HG03108 (cell line): ENCODE results near the gene KCNIP3.
"Not testable (repeated sequence)": the region's sequence is repeated elsewhere in the genome, so short reads cannot be mapped to it uniquely, and the experiment has no call there.

Source experiments
- ATAC-seq: cut with Tn5 transposase; IDR thresholded peaks from one replicate; pipeline ENCODE4 v1.9.1; 2021; ENCODE audit warnings: moderate library complexity; ENCODE audit not compliant: unreplicated experiment

Gene KCNIP3

DNA sequence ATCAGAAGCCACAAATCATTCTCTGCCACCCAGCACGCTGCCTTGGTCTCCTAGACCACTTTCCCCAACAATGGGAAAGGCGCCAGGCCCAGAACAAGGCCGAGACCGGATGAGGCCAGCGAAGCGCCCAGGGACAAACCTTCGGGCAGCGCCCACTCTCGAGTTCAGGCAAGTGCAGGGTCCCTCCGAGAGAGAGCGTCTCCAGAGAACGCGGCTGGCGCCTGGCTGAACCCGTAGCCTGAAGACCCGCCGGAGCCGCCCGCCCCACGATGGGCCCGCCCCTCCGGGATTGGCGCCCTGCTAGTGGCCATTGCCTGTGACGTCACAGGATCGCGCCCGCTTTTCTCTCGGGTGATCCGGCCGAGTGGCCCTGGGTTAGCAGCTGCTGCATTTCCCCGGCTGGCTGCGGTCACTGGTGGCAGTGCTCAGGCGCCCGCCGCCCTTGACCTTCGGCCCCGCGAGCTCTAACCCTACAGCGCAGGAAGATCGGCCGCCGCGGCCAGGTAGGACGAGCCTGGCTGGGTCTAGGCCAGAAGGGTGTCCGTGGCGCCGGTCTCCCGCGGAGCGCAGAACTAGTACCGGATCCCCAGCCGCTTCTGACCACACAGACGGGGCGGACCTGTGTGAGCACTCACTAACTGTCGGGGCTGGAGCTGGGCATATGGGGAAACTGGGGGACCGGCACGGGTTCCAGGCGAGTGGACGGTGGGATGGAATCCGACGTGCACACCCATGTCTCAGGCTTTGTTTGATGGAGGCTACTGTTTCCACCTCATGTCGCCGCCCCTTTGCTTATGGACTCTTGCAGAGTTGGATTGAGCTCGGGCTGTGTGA is 105.4 kb downstream of the KCNIP3 start, which contains the start of gene FAHD2A:
Gene FAHD2A, plus strand, starts transcription at position 339 of the 834 bp plus-strand sequence. CDS start 2,851 bp downstream, outside the sequence.
- peak; percentile 89 for ATAC-seq

DNA sequence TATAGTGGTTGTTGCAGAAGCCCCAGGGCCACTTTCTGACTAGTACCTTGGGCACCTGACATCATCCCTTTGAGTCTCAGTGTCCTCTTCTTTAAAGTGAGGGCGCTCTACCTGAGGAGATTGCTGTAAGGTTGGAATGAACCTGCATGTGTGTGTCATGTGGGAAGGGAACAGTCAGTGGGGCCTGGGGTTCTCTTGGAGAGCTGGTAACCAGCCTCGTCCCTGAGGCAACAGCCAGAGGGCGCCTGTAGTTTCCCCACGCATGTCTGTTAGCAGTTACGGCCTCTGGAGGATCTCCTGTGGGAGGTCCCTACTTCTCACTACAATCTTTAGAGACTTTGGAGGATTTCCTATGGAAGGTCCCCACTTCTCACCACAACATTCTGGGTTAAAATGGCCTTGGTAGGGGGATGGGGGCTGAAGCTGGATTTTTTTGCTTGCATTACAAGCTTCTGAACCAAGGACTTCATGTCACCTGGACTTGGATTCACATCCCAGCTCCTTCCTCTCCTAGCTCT is 106.1 kb downstream of the KCNIP3 start:
- not testable (repeated sequence) for ATAC-seq

DNA sequence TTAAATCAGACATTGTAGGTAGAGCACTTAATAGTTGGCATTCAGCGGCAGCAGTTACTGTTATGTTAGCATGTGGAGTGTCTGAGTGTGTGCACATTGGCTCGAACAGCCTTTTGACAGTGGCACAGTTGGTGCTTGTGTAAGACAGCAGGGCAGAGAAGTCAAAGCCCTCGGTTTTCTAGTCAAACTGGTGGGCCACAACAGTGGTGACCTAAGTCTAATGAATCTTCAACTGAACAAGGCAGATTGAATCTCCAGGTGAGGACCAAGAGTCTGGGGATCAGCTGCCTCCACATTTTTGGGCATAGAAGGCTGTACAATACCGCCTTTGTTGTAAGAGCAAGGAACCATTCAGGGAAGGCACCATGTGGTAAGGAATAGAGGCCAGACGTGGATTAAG is 106.7 kb downstream of the KCNIP3 start:
- not testable (repeated sequence) for ATAC-seq

DNA sequence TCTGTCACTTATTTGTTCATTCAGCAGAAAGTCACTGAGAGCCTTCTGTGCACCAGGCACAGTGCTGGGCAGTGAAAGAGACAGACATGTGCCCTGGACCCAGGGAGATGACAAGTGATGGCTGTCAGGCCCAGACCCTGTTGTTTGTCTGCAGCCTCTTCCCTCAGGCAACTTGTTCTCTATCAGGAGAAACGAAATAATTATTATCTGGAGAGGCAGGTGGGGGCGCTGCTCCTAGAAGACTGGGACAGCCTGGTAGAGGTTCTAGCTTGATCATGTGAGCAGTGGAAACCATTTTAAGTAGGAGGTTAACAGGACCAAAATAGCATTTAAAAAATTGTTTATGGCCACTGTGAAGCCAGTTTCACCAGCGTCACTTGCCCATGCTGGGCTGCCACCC is 107.5 kb downstream of the KCNIP3 start:
- not testable (repeated sequence) for ATAC-seq

- ATAC-seq, result not testable (repeated sequence)
Observed at GRCh38 chr2:95411239-95411638, 114.1 kb downstream of the KCNIP3 start.

GRCh38 chr2:95414015-95414594 is 117.0 kb downstream of the KCNIP3 start:
- peak; percentile 67 for ATAC-seq

DNA sequence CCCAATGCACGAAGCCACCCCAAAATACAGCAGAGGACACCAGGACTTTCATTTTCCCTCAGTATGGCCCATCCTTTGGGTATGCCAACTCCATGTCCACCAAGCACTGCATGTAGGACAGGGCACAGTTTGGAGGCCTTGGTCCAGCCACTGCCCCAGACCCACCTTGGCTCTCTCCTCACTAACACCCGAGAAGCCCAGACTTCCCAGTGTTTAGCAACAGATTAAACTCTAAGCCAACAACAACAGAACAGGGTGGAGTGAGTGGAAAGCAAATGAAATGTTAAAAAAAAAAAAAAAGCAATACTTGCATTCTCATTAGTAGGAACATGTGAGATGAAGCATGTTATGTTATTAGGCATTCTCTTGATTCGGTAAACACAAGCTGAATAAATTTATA is 118.0 kb downstream of the KCNIP3 start:
- not testable (repeated sequence) for ATAC-seq

DNA sequence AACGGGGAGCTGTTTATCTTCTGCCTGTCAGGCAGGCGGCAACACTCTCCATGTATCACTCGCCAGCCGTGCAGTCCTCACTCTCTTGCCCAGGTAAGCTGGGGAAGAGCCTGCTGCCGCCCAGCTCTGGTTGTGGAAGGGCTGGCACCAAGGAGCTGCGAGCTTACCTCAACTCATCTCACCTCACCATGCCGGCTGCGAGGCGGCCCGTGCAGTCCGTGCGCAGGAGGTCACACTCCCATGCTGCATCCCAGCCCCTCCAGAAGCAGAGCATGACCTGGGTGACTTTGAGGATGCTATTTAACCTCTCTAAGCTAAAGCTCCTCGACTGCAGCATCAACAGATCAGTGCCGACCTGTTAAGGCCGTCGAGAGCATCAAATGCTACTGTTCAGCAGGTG is 118.4 kb downstream of the KCNIP3 start:
- ATAC-seq, result not testable (repeated sequence)

DNA sequence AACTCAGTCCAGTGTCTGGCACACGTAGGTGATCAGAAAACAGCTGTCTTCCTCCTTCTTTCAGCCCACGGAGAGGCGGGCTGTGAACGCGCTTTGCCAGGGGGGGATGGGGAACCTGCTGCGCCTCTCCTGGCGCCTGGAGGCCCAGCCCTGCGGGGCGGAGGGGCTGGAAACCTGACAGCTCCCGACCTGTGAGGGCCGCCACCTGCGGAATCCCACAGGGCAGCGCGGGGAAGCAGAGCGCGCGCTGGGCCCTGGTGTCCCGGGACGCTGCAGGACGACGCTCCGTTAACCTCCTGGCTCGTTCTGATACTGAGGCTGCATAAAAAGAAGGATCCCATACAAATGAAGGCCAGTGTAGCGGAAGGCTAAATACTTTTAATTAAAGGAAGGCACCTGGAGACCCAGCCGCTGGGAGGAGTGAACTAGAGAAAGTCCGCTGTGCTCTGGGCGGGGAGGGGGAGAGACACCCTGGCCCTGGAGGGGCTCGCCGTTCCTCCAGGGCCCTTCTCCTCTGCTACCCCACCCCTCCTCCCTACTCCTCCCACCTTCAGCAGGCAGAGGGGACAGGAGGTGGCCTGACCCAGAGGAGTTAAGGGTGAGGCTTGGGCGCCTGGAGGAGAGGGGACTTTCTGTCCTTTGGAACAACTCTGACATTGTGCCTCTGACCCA is 130.2 kb downstream of the KCNIP3 start:
- not testable (repeated sequence) for ATAC-seq

- not testable (repeated sequence) for ATAC-seq
Observed at GRCh38 chr2:95429748-95430467, 132.8 kb downstream of the KCNIP3 start.

GRCh38 chr2:95433373-95433772 is 136.2 kb downstream of the KCNIP3 start:
- not testable (repeated sequence) for ATAC-seq

- ATAC-seq, result not testable (repeated sequence)
Observed at GRCh38 chr2:95433973-95434372, 136.8 kb downstream of the KCNIP3 start.

GRCh38 chr2:95434507-95435076 is 137.4 kb downstream of the KCNIP3 start:
- ATAC-seq, result not testable (repeated sequence)

DNA sequence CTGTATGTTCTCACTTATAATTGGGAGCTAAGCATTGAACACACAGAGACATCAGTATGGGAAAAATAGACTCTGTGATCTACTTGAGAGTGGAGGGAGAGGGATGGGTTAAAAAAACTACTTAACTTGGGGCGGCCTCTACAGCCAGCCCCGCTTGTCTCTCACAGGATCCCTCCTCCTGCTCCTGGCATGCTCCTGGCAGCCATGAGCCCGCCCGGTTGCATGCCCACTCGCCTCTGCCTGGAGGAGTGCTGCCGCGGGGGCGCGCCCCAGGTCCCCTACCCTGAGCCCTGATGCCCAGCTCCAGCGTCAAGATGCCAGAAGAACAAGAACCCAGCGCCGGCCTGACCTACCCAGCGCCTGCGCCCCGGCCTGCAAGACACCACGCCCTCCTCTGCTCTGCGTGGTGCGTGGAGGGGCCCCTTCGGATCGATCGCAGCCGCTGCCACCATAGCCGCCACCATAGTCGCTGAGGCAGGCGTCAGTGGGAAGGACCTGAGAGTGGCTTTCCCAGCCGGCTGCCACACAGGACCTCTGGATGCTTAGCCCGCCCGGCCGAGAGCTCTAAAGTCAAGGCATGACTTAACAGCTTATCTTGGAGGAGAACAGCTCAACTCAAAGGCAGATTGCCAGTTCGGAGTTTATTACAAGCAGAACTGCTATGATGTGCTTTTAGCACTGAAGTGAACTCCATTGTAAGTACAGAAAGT is 138.2 kb downstream of the KCNIP3 start:
- ATAC-seq, result not testable (repeated sequence)
